PC-3 (cell line): Measurements from ENCODE around the gene PACRG. TPM values are rescaled to one million over a fixed set of nuclear protein-coding genes. Genes with fewer than 3 reads are reported as not detected.

Source experiments
- ATAC-seq: fragments of 200-7000 bp; cut with Tn5 transposase; 2 replicates; pipeline ENCODE4 v1.9.1; 2020; ENCODE audit warnings: mild to moderate bottlenecking, moderate library complexity
- BruUV-seq: library from RNA; stranded (reverse); fragments of 400-500 nt; replicated peaks from 2 replicates; lab custom pipeline; 2021; lab: Mats Ljungman, UMichigan
- CTCF ChIA-PET: fragments of 300-600 bp; sonication (Branson Sonifier 250); formaldehyde crosslinking; loops from one replicate; lab custom pipeline; 2022; ENCODE audit warnings: antibody characterized with exemption; lab: Charles Lee
- POLR2A ChIA-PET: fragments of 300-600 bp; sonication (Branson Sonifier 250); formaldehyde crosslinking; loops from one replicate; lab custom pipeline; 2022; ENCODE audit warnings: antibody characterized with exemption; ENCODE audit not compliant: unreplicated experiment; lab: Charles Lee
- DNase-seq: peaks from one replicate; pipeline ENCODE4 v3.0.0-alpha.2; 2015
- H2AFZ ChIP-seq: fragments of 300-600 bp; sonication (generic); 2 replicates; pipeline ENCODE4 v1.6.0; 2016; ENCODE audit warnings: antibody characterized with exemption, low read length
- H3F3A ChIP-seq: fragments of 300-600 bp; sonication (generic); one replicate; pipeline ENCODE4 v1.6.0; 2017; ENCODE audit warnings: antibody characterized with exemption, low read length, control low read depth, mild to moderate bottlenecking; ENCODE audit not compliant: unreplicated experiment
- H3K27ac ChIP-seq: fragments of 300-600 bp; sonication (generic); 2 replicates; pipeline ENCODE4 v1.5.1; 2016; ENCODE audit warnings: mild to moderate bottlenecking, low read length
- H3K27me3 ChIP-seq: fragments of 300-600 bp; sonication (generic); 2 replicates; pipeline ENCODE4 v1.6.1; 2016; ENCODE audit warnings: low read length, mixed read lengths
- H3K36me3 ChIP-seq: fragments of 300-600 bp; sonication (generic); 2 replicates; pipeline ENCODE4 v1.6.1; 2016; ENCODE audit warnings: low read depth, mixed run types, low read length, mixed read lengths
- H3K4me1 ChIP-seq: fragments of 300-600 bp; sonication (generic); 2 replicates; pipeline ENCODE4 v1.5.1; 2016; ENCODE audit warnings: low read length; ENCODE audit not compliant: insufficient read depth
- H3K4me2 ChIP-seq: fragments of 300-600 bp; sonication (generic); 2 replicates; pipeline ENCODE4 v1.6.0; 2016; ENCODE audit warnings: low read length
- H3K4me3 ChIP-seq: fragments of 300-600 bp; sonication (generic); 2 replicates; pipeline ENCODE4 v1.5.1; 2016; ENCODE audit warnings: mild to moderate bottlenecking, low read length, mixed read lengths
- H3K79me2 ChIP-seq: fragments of 300-600 bp; sonication (generic); 2 replicates; pipeline ENCODE4 v1.6.1; 2017; ENCODE audit warnings: low read length, mixed read lengths
- H3K9ac ChIP-seq: fragments of 300-600 bp; sonication (generic); 2 replicates; pipeline ENCODE4 v1.6.0; 2016; ENCODE audit warnings: mild to moderate bottlenecking, low read length
- H3K9me2 ChIP-seq: fragments of 300-600 bp; sonication (generic); replicated peaks from 2 replicates; pipeline ENCODE4 v1.6.1; 2016; ENCODE audit warnings: mixed run types, low read length, mixed read lengths
- H3K9me3 ChIP-seq: fragments of 300-600 bp; sonication (generic); 2 replicates; pipeline ENCODE4 v1.6.1; 2016; ENCODE audit warnings: low read length, mixed read lengths
- H4K20me1 ChIP-seq: fragments of 300-600 bp; sonication (generic); 2 replicates; pipeline ENCODE4 v1.6.1; 2016; ENCODE audit warnings: low read length, mixed read lengths
- EZH2 ChIP-seq: fragments of 300-600 bp; sonication (generic); IDR thresholded peaks from one replicate; pipeline ENCODE4 v1.6.1; 2017; ENCODE audit warnings: antibody characterized with exemption, mild to moderate bottlenecking, low read length; ENCODE audit not compliant: unreplicated experiment
- EZH2phosphoT487 ChIP-seq: fragments of 300-600 bp; sonication (generic); IDR thresholded peaks from 2 replicates; pipeline ENCODE4 v1.6.1; 2018; ENCODE audit warnings: mild to moderate bottlenecking, antibody characterized with exemption, low read length, borderline replicate concordance
- intact Hi-C: fragments of 100-400 bp; cut with micrococcal nuclease; formaldehyde crosslinking; loops from 2 replicates; pipeline ENCODE4 v1.9.0; 2023
- total RNA-seq: library from RNA; depleted of rRNA; stranded (reverse); fragments of >200 nt; gene quantifications from 2 replicates; pipeline ENCODE4 v1.2.3, GENCODE V29; 2014
- TF ChIP-seq, protein P1 (sequence below): fragments of 300-600 bp; sonication (generic); conservative IDR thresholded peaks from 2 replicates; pipeline ENCODE4 v1.5.1; 2017; ENCODE audit warnings: antibody characterized with exemption, low read depth, mild to moderate bottlenecking, low read length

PACRG gene
- total RNA-seq, 1 experiment from 2014 or later: not detected

DNA sequence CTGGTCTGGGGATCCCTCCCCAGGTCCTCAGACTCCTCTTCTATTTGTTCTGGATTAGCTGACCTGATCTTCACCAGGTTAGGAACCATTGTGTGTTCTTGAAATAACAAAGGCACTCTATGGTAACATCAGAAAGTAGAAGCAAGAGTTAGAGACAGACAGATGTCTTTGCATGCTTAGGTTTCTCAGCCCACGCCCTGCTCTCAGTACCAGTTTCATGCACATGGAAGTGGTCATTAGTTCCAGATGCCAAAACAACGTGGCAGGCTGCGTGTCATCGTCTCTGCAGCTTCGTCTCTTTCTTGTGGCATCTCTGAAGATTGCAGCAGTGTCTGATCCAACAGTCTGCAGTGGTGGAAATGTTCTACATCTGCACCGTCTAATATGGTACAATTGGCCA, 89.4 kb downstream of the PACRG start:
- CTCF ChIA-PET: no interaction called here
- Histone ChIP-seq H3K9ac (no peak overlapping the region), H3K27me3 (no peaks in the 10 kb centered on the region), H3K9me3 (no peaks in the 10 kb centered on the region), H3K4me3 (no peak overlapping the region), H3K27ac (no peak overlapping the region), H3K79me2 (no peaks in the 10 kb centered on the region), H4K20me1 (no peaks in the 10 kb centered on the region), H3K36me3 (no peaks in the 10 kb centered on the region), H3K9me2 (no peaks in the 10 kb centered on the region), H3K4me2 (no peak overlapping the region), H3K4me1 (no peaks in the 10 kb centered on the region), H3F3A (no peaks in the 10 kb centered on the region), H2AFZ (no peak overlapping the region)
- TF ChIP-seq EZH2phosphoT487 (no peak), EZH2 (no peak)
- TF ChIP-seq, protein P1, sequence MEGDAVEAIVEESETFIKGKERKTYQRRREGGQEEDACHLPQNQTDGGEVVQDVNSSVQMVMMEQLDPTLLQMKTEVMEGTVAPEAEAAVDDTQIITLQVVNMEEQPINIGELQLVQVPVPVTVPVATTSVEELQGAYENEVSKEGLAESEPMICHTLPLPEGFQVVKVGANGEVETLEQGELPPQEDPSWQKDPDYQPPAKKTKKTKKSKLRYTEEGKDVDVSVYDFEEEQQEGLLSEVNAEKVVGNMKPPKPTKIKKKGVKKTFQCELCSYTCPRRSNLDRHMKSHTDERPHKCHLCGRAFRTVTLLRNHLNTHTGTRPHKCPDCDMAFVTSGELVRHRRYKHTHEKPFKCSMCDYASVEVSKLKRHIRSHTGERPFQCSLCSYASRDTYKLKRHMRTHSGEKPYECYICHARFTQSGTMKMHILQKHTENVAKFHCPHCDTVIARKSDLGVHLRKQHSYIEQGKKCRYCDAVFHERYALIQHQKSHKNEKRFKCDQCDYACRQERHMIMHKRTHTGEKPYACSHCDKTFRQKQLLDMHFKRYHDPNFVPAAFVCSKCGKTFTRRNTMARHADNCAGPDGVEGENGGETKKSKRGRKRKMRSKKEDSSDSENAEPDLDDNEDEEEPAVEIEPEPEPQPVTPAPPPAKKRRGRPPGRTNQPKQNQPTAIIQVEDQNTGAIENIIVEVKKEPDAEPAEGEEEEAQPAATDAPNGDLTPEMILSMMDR: no peak
- no peak for DNase-seq
- BruUV-seq: no TSS peak
- intact Hi-C loops: no loop called here
- no peak for ATAC-seq
- POLR2A ChIA-PET: no interaction called here

DNA sequence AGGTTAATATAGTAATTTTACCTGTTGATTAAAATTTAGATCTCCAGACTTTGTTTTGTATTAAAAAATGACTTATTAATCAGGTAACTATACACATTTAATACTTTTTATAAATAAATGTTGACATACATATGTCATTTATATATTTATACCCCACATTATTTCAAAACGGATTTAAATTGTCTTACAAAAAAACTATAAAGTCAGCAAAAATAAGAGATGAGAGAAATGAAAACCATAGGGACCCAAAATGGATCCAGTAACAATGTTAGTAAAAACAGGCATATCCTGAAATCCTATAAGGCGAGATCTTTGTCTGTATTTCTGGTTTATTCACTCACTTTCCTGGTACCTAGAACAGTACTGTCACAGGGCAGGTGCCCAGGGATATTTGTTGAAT, 91.5 kb downstream of the PACRG start:
- POLR2A ChIA-PET: no interaction called here
- H3K4me1 ChIP-seq: no peaks in the 10 kb centered on the region
- no peaks in the 10 kb centered on the region for H4K20me1 ChIP-seq
- no peak for TF ChIP-seq EZH2phosphoT487
- no peak for TF ChIP-seq EZH2
- TF ChIP-seq, protein P1: no peak
- BruUV-seq: no TSS peak
- no peaks in the 10 kb centered on the region for H3K36me3 ChIP-seq
- CTCF ChIA-PET: no interaction called here
- no peaks in the 10 kb centered on the region for H3F3A ChIP-seq
- no peaks in the 10 kb centered on the region for H3K9me3 ChIP-seq
- ATAC-seq: no peak
- H2AFZ ChIP-seq: no peak overlapping the region
- no peaks in the 10 kb centered on the region for H3K9me2 ChIP-seq
- H3K4me2 ChIP-seq: no peak overlapping the region
- H3K9ac ChIP-seq: no peak overlapping the region
- no peaks in the 10 kb centered on the region for H3K27me3 ChIP-seq
- no peaks in the 10 kb centered on the region for H3K79me2 ChIP-seq
- H3K27ac ChIP-seq: no peak overlapping the region
- no peak overlapping the region for H3K4me3 ChIP-seq
- intact Hi-C loops: no loop called here
- no peak for DNase-seq

DNA sequence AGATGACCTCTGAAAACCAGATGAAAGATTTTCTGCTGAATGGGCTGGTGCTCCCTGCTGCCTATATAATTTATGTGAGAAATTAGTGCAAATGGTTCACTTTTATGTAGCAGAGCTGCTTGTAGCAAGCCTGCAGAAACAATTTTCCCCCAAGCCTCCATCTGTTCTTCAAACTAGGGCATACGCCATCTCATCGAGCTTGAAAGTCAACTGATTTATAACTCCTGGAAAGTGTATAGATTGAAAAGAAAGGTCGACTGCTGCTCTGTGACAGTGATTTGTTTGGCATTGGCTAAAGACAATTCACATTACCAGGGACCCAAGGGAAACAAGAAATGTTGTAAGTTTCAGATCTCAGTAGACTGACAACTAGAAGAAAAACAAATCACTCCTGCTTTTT, 93.3 kb downstream of the PACRG start:
- H3K9ac ChIP-seq: no peak overlapping the region
- no peak for TF ChIP-seq EZH2
- no peak for TF ChIP-seq EZH2phosphoT487
- TF ChIP-seq, protein P1: no peak
- no peaks in the 10 kb centered on the region for H3K36me3 ChIP-seq
- no peaks in the 10 kb centered on the region for H3F3A ChIP-seq
- no peaks in the 10 kb centered on the region for H3K4me1 ChIP-seq
- no TSS peak for BruUV-seq
- POLR2A ChIA-PET: no interaction called here
- CTCF ChIA-PET: no interaction called here
- H3K4me2 ChIP-seq: no peak overlapping the region
- no peaks in the 10 kb centered on the region for H3K9me2 ChIP-seq
- H2AFZ ChIP-seq: no peak overlapping the region
- DNase-seq: no peak
- no peaks in the 10 kb centered on the region for H3K27me3 ChIP-seq
- H4K20me1 ChIP-seq: no peaks in the 10 kb centered on the region
- intact Hi-C loops: no loop called here
- ATAC-seq: no peak
- H3K9me3 ChIP-seq: no peaks in the 10 kb centered on the region
- H3K79me2 ChIP-seq: no peaks in the 10 kb centered on the region
- H3K4me3 ChIP-seq: no peak overlapping the region
- no peak overlapping the region for H3K27ac ChIP-seq
